Testis (tissue), 3 donors: ENCODE results near the gene TRAF2. TPM values are rescaled to one million over a fixed set of nuclear protein-coding genes. Genes with fewer than 3 reads are reported as not detected.

Experiments used
- DNase-seq: peaks from one replicate; pipeline ENCODE4 v3.0.0-alpha.2; 2019
- H3K27ac ChIP-seq, 2 donors: fragments of 200-600 bp; sonication (generic); one replicate each; pipeline ENCODE4 v1.5.1; 2019
- H3K27me3 ChIP-seq: fragments of 200-600 bp; sonication (generic); one replicate; pipeline ENCODE4 v1.5.1; 2019
- H3K36me3 ChIP-seq: fragments of 200-600 bp; sonication (generic); one replicate; pipeline ENCODE4 v1.5.1; 2017; ENCODE audit warnings: low read depth; ENCODE audit errors: missing control alignments
- H3K4me1 ChIP-seq: fragments of 200-600 bp; sonication (generic); one replicate; pipeline ENCODE4 v1.5.1; 2019
- H3K4me3 ChIP-seq, 2 donors: fragments of 200-600 bp; sonication (generic); one replicate each; pipeline ENCODE4 v1.5.1; 2017 to 2019
- H3K9me3 ChIP-seq: fragments of 200-600 bp; sonication (generic); one replicate; pipeline ENCODE4 v1.5.1; 2017
- POLR2A ChIP-seq: fragments of 450-650 bp; IDR thresholded peaks from one replicate; pipeline ENCODE4 v1.6.1; 2017; ENCODE audit warnings: antibody characterized with exemption, mild to moderate bottlenecking, moderate library complexity
- WGBS, 2 donors: methylation state at CpG; one replicate each; pipeline ENCODE4 v1.1.5; 2018; 5-methylcytosine and 5-hydroxymethylcytosine counted together
- intact Hi-C: fragments of 100-400 bp; cut with DNase I; formaldehyde crosslinking; loops from one replicate; pipeline ENCODE4 v1.15.1; 2023; ENCODE audit warnings: low total_unique reads
- polyA plus RNA-seq: library from polyadenylated mRNA; stranded (reverse); fragments of 350-450 nt; fragmentation: Illumina TruSeq; extraction: RNeasy Lipid Tissue Mini Kit (QIAGEN cat#74804); gene quantifications from one replicate; pipeline ENCODE4 v1.2.3, GENCODE V29; 2014; ENCODE audit warnings: low read depth, low replicate concordance; ENCODE audit not compliant: insufficient read depth
- total RNA-seq, 2 donors: library from RNA; depleted of rRNA; stranded (reverse); fragments of >200 nt; gene quantifications; one replicate each; pipeline ENCODE4 v1.2.3, GENCODE V29; 2016
- TF ChIP-seq, protein P1 (sequence below), 3 experiments: fragments of 450-650 bp in 2 of 3; fragments of 200-600 bp in 1 of 3; sonication (generic) in 1 of 3; IDR thresholded peaks; one replicate each; pipeline ENCODE4 v1.5.1; 2016 to 2019; ENCODE audit warnings: antibody characterized with exemption in 3 of 3, mild to moderate bottlenecking in 2 of 3, moderate library complexity in 1 of 3

TRAF2 gene
- total and polyA plus RNA-seq, 3 donors from 2014 or later = 21.9 to 32.9 (median 23.7) TPM

DNA sequence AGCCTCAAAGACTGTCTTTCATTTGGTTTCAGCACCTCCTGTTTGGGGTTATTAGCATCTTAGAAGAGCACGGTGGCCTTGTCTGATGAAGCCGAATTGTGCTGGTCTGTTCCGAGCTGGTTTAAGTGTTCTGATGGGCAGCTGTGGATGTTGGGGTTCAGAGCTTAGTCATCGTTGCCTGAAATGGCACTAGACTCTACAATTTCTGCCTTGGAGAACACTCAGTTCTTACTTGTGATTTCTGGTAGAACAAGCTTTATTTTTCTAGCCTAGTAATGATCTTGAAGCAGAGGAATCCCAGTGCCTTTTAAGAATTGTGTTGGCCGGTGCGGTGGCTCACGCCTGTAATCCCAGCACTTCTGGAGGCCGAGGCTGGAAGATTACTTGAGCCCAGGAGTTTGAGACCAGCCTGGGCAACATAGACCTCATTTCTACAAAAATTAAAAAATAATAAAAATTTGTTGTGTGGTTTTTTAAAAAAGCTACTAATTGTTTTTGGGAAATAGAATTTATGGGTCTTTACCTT lies 50.4 kb downstream of the TRAF2 start:
- DNase-seq = no peak
- no peaks in the 10 kb centered on the region for H3K27me3 ChIP-seq
- H3K9me3 ChIP-seq = no peaks in the 10 kb centered on the region
- H3K4me3 ChIP-seq = no peak overlapping the region
- no peak overlapping the region for H3K27ac ChIP-seq
- 59 to 65% methylated on average over 8 of the region's 8 CpGs for WGBS, 2 donors
- no peak for TF ChIP-seq POLR2A
- TF ChIP-seq, protein P1, sequence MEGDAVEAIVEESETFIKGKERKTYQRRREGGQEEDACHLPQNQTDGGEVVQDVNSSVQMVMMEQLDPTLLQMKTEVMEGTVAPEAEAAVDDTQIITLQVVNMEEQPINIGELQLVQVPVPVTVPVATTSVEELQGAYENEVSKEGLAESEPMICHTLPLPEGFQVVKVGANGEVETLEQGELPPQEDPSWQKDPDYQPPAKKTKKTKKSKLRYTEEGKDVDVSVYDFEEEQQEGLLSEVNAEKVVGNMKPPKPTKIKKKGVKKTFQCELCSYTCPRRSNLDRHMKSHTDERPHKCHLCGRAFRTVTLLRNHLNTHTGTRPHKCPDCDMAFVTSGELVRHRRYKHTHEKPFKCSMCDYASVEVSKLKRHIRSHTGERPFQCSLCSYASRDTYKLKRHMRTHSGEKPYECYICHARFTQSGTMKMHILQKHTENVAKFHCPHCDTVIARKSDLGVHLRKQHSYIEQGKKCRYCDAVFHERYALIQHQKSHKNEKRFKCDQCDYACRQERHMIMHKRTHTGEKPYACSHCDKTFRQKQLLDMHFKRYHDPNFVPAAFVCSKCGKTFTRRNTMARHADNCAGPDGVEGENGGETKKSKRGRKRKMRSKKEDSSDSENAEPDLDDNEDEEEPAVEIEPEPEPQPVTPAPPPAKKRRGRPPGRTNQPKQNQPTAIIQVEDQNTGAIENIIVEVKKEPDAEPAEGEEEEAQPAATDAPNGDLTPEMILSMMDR (IDR thresholded peaks at IDR 0.05) = no peak
- H3K36me3 ChIP-seq = no peaks in the 10 kb centered on the region
- intact Hi-C loops = no loop called here
- peaks cover 4% of the 10 kb centered on the region for H3K4me1 ChIP-seq

GRCh38 chr9:136937186-136938001 lies 51.1 kb downstream of the TRAF2 start:
- no peak for DNase-seq
- H3K9me3 ChIP-seq = no peaks in the 10 kb centered on the region
- TF ChIP-seq, protein P1 (IDR thresholded peaks at IDR 0.05) = no peak
- no peak for TF ChIP-seq POLR2A
- WGBS, 2 donors = 92% methylated on average over 10 to 15 of the region's 15 CpGs
- no peak overlapping the region for H3K27ac ChIP-seq
- H3K4me1 ChIP-seq = peaks cover 4% of the 10 kb centered on the region
- no peak overlapping the region for H3K4me3 ChIP-seq
- H3K27me3 ChIP-seq = no peaks in the 10 kb centered on the region
- intact Hi-C loops = no loop called here
- no peaks in the 10 kb centered on the region for H3K36me3 ChIP-seq

- no peak for DNase-seq
Observed at GRCh38 chr9:136939431-136939995, 53.2 kb downstream of the TRAF2 start.

GRCh38 chr9:136939996-136940525 lies 53.7 kb downstream of the TRAF2 start:
- Histone ChIP-seq H3K27ac (no peak overlapping the region), H3K36me3 (no peaks in the 10 kb centered on the region), H3K9me3 (no peaks in the 10 kb centered on the region), H3K4me3 (no peak overlapping the region), H3K27me3 (no peaks in the 10 kb centered on the region), H3K4me1 (peaks cover 19% of the 10 kb centered on the region)
- WGBS, 2 donors = 64 to 70% methylated on average over 12 to 16 of the region's 16 CpGs
- peak; percentile 81 for DNase-seq
- intact Hi-C loops = loop anchor here (5.0 kb wide), 1 partner anchor 133 kb away; the partner anchor contains the start of gene RABL6
- TF ChIP-seq, protein P1 (IDR thresholded peaks at IDR 0.05) = no peak
- no peak for TF ChIP-seq POLR2A

More at GRCh38 chr9:136939431-136939995, 53.2 kb downstream of the TRAF2 start:
- Histone ChIP-seq H3K9me3 (no peaks in the 10 kb centered on the region), H3K36me3 (no peaks in the 10 kb centered on the region), H3K4me3 (no peak overlapping the region), H3K27me3 (no peaks in the 10 kb centered on the region), H3K4me1 (peaks cover 15% of the 10 kb centered on the region), H3K27ac (no peak overlapping the region)
- WGBS, 2 donors = 76 to 81% methylated on average over 12 to 28 of the region's 28 CpGs
- intact Hi-C loops = no loop called here
- no peak for TF ChIP-seq POLR2A
- TF ChIP-seq, protein P1 (IDR thresholded peaks at IDR 0.05) = no peak
